COLO668 (cell line): Measurements from ENCODE around the gene NCLN.
"Not testable (repeated sequence)": the region's sequence is repeated elsewhere in the genome, so short reads cannot be mapped to it uniquely, and the experiment has no call there.

ENCODE experiments used
- DNase-seq: peaks from one replicate; lab custom pipeline; 2025; ENCODE audit not compliant: unreplicated experiment; lab: John Stamatoyannopoulos, UW

The NCLN gene

DNA sequence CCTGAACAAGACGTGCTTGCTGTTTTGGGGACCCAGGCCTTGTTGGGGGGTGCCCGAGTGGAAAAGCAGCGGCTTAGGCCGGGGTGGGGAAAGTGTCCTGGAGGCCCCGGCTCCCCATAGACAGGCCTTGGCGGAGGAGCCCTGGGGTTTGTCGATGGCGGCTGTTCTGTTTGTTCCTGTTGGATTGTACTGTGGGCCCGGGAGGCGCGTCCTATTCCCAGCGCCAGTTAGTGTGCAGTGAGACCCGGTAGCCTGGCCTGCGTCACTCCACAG, 11.1 kb downstream of the NCLN start:
- no peak for DNase-seq

DNA sequence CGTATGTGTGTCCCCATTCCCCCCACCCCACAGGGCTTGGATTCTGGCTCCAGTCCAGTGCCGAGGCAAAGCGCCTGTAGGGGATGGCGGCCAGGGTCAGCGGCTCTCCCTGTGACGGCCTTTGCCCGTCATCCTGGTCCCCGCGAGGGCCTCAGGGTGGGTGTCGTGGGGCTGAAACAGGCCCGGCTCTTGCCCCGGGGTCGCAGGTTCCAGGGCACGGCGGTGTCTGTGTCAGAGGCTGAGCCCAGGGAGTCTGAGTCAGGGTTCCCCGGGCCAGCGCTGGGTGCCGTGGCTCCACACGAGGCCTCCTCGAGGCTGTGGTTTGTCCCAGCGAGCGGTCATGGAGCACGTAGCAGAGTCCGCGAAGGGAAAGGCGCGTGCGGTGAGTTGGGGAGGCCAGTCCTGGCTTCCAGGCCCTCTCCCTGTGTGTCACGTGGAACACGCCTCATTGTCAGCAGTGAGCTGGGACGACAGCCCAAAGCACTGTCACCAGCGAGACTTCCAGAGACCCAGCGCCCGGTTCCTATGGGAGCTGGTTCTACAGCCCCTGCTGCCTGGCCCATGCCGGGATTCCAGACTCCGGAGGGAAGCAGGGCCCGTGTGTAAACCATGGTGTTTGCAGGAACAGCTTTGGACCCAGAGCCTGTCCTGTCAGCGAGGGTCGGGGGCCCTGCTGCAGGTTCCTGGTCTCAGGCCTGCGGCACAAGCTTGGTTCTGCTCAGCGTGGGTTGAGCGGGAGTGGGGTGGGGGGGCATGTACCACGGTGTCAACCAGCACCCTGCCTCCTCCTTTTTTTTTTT, 13.4 kb downstream of the NCLN start:
- no peak for DNase-seq

DNA sequence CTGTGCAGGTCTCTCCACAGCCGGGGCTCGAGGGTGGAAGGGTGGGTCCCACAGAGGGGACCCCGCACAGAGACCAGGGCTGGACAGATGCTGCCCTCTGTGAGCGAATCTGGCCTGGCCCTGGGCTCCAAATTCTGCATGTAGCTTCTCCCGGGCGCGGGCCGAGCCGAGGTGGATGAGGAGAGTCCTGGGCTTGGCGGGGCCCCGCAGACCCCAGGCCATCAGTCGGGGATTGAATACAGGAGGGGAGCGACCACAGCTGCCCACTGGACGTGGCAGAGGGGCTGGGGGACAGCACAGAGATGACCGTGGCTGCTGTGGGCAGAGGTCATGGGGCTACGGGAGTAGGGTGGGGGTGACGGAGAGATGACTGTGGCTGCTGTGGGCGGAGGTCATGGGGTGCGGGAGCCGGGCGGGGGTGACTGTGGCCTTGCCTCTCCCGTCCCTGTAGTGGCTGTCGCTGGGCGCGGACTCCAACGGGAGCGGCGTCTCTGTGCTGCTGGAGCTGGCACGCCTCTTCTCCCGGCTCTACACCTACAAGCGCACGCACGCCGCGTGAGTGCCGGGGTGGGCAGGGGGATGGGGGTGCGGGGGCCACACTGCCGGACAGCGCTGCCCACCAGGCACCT, 15.5 kb downstream of the NCLN start:
- no peak for DNase-seq

DNA sequence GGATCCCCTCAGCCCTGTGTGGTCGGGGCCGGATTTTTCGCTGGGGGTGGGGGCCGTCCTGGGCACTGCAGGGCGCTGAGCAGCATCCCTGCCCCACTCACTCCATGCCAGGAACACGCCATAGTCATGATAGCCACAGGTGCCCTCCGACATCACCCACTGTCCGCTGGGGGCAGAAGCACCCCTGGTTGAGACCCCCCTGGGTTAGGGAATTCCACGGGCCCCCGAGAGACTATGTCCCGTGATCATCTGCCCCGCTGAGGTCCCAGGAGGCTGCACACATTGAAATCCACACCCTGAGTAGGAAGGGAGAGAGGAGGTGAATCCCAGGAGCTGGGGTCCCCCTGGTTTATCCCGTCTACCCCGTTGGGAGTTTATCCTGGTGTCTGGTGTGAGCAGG, 16.2 kb downstream of the NCLN start:
- no peak for DNase-seq

DNA sequence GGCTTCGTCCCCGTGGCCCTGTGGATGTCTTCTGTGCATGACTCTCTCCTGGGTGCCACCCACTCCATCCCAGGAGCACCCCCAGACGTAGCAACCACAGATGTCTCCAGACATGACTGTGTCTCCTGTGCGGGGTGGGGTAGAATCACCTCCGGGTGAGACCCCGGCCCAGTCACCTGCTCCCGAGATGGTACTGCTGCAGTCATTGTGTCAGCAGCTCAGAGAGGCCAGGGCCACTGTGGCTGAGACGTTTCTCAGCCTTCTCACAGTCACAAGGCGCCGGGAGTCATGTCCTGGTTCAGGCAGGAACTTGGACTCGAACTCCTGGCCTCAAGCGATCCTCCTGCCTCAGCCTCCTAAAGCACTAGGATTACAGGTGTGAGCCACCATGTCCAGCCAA, 16.6 kb downstream of the NCLN start:
- no peak for DNase-seq

DNA sequence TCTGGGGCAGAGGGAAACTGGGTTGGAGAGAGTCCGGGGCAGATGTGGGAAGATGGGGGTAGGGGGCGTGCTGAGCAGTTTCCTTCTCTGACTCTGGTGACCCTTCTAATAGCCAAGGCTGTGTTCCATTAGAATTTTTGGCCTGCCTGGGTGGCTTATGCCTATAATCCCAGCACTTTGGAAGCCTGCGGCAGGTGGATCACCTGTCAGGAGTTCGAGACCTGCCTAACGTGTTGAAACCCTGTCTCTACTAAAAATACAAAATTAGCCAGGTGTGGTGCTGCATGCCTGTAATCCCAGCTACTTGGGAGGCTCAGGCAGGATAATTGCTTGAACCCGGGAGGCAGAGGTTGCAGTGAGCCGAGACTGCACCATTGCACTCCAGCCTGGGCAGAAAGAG, 17.2 kb downstream of the NCLN start:
- DNase-seq = not testable (repeated sequence)

DNA sequence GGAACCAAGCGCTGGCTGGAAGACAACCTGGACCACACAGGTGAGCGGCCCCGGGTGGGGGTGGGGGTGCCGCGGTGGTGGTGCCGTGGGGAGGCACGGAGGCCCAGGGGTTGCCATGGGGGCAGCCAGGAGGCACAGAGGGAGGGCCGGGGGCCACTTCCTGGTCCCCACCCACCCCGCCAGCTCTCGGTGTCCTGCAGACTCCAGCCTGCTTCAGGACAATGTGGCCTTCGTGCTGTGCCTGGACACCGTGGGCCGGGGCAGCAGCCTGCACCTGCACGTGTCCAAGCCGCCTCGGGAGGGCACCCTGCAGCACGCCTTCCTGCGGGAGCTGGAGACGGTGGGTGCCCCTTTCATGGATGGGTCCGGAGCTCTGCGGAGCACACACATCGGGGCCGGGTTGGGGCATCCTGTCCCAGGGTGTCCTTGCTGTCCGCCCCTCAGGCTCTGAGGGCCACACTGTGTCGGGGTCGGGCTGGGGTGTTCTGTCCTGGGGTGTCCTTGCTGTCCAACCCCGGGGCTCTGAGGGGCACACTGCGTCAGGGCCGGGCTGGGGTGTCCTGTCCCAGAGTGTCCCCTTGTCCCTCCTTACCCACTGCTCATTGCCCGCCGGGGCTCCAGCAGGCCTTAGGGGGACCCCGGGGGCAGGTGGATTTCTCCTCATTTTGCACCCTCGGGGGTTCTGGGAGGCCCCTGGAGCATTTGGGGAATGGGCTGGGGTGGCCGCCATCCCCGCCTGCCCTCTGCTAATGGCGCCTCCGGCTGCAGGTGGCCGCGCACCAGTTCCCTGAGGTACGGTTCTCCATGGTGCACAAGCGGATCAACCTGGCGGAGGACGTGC, 18.3 kb downstream of the NCLN start:
- no peak for DNase-seq

DNA sequence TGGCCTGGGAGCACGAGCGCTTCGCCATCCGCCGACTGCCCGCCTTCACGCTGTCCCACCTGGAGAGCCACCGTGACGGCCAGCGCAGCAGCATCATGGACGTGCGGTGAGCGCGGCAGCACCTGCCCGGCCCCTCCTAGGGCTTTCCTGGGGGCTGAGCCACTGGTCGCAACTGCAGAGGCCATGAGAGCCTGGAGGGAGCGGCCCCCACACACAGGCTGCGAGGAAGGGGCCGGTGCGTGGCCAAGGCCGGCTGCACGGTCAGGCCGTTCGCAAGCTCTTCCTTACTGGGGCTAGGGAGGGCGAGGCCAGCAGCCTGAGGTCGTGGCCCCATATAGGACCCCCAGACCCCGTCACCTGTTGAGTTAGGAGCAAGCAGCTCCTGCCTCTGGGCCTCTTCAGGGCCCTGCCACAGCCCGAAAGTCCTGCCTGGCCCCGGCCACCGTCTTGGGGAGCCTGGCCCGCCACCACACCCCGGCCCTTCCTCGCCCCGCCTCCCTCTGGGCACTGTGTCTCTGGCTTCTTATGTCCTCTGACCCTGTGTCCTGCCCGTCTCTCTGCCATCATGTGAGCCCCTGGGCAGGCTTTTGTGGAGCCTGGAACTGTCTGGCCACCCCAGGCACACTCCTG, 19.0 kb downstream of the NCLN start:
- DNase-seq = no peak

DNA sequence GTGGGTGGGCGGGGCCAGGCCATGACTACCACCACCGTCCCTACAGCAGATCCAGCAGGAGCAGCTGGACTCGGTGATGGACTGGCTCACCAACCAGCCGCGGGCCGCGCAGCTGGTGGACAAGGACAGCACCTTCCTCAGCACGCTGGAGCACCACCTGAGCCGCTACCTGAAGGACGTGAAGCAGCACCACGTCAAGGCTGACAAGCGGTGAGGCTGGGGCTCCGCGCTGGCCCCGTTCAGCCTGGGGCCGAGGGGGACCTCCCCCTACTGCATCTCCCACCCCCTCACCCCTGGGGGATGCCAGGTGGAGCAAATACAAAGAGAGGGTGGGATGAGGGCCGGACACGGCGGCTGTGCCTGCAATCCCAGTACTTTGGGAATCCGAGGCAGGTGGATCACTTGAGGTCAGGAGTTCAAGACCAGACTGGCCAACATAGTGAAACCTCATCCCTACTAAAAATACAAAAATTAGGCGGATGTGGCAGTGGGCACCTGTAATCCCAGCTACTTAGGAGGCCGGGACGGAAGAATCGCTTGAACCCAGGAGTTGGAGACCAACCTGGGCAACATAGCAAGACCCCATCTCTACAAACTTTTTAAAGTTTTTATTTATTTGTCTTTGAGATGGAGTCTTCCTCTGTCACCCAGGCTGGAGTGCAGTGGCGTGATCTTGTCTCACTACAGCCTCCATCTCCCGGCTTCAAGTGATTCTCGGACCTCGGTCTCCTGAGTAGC, 20.7 kb downstream of the NCLN start:
- no peak for DNase-seq

DNA sequence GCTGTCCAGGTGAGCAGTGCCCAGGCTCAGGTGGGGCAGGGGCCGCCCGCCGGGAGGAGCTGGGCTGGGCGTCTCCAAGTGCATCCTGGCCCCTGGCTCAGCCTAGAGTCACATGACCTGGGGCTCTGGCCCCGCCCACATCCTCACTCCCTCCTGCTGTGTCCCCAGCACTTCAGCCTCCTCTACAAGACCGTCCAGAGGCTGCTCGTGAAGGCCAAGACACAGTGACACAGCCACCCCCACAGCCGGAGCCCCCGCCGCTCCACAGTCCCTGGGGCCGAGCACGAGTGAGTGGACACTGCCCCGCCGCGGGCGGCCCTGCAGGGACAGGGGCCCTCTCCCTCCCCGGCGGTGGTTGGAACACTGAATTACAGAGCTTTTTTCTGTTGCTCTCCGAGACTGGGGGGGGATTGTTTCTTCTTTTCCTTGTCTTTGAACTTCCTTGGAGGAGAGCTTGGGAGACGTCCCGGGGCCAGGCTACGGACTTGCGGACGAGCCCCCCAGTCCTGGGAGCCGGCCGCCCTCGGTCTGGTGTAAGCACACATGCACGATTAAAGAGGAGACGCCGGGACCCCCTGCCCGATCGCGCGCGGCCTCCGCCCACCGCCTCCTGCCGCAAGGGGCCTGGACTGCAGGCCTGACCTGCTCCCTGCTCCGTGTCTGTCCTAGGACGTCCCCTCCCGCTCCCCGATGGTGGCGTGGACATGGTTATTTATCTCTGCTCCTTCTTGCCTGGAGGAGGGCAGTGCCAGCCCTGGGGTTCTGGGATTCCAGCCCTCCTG, 21.9 kb downstream of the NCLN start:
- no peak for DNase-seq

DNA sequence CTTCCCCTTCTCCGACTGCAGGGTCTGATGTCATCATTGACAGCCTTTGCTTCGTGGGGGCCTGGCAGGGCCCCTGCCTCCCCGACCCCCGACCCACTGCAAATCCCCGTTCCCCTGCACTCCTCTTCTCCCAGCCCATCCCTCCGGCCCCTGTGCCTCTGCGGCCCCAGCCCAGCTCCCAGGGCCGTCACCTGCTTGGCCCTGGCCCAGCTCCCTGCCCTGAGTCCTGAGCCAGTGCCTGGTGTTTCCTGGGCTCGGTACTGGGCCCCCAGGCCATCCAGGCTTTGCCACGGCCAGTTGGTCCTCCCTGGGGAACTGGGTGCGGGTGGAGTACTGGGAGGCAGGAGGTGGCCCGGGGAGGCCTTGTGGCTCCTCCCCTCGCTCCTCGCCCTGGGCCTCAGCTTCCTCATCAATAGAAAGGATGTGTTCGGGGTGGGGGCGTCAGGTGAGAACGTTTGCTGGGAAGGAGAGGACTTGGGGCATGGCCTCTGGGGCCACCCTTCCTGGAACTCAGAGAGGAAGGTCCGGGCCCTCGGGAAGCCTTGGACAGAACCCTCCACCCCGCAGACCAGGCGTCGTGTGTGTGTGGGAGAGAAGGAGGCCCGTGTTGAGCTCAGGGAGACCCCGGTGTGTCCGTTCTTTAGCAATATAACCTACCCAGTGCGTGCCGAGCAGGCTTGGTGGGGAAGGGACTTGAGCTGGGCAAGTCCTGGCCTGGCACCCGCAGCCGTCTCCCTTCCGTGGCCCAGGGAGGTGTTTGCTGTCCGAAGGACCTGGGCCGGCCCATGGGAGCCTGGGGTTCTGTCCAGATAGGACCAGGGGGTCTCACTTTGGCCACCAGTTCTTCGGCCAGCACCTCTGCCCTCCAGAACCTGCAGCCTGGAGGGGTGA, 22.8 kb downstream of the NCLN start:
- no peak for DNase-seq

DNA sequence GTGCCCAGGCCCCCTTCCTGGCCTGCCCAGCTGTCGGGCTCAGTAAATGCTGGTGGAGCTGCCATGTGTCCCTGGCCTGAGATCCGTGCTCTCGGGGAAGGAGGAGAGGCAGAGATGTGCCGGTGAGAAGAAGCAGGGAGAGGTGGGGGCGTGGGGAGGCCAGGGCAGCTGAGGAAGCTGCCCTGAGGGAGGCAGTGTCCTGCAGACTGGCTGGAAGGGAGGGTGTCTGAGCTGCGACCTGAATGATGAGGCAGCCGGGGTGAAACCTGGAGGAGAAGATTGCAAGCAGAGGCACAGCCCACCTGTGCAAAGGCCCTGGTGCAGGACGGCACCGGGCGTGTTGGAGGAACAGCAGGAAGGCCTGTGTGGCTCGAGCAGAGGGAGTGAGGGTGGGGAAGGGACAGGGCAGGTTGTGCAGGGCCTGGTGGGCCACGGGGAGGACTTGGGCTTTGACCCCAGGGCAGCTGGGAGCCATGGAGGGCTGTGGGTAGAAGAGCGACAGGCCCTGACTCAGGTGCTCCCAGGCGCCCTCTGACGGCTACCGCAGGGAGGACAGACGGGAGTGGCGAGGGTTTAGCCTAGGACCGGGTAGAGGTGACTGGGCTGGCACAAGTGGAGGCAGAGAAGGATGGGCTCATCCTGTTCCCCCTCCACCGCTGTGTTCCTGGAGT, 24.8 kb downstream of the NCLN start:
- peak; percentile 45 for DNase-seq

DNA sequence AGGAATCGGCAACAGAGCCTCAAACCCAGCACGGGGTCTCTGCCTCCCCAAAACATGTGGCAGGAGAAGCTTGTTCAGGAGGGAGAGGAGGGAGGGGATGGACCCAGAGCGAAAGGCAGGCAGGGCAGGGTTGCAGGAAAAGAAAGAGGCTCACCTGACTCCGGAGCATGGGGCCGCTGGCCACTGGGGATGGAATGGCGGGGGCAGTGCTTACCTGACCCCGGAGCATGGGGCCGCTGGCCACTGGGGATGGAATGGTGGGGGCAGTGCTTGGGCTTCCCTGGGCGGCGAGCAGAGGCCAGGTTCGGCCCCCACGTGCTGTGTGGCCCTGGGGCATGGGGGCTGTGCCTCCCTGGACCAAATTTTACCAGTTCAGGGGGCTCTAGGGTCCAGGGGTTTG, 25.5 kb downstream of the NCLN start:
- no peak for DNase-seq

DNA sequence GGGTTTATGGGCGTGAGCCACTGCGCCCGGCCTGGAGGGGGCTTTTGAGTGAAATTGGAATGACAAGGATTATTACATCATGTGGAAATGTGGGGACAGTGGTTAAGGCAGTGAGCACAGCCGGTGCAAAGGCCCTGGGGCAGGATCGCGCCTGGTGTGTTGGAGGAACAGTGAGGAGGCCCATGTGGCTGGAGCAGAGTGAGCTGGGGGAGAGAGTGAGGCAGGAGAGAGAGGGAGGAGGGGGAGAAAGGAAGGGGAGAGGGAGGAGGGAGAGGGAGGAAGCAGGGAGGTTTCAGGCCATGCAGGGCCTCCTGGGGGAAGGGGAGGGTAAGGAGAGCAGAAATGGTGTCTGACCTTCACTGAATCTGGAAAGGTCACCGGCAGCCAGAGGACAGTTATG, 27.4 kb downstream of the NCLN start:
- DNase-seq = no peak

DNA sequence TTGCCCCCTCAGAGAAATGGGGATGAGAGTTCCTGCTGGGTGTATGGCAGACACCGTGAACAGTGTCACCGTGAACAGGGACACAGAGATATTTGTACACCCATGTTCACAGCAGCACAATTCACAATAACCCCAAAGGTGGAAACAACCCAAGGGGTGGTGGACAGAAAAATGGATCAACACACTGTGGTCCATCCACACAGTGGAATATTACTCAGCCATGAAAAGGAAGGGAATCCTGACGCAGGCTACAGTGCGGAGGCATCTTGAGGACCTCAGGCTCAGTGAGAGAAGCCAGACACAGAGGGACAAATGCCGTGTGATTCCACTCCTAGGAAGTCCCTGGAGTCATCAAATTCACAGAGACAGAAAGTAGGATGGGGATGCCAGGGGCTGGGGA, 31.1 kb downstream of the NCLN start:
- no peak for DNase-seq

DNA sequence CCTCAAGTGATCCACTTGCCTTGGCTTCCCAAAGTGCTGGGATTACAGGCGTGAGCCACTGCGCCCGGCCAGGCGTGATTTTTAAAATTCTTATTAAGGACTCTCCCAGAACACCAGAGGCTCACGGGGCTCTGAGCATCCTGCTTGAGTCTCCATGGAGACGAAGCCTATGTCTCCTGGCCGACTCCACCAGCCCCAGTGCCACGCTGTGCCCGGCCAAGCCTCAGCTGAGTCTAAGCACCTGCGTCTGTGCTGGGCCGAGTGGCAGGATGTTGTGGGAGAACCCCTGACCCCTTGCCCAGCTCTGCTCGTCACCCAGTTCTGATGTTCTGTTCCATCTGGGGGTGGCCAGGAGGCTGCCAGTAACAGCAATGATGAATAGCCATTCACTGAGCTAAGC, 34.8 kb downstream of the NCLN start:
- no peak for DNase-seq

DNA sequence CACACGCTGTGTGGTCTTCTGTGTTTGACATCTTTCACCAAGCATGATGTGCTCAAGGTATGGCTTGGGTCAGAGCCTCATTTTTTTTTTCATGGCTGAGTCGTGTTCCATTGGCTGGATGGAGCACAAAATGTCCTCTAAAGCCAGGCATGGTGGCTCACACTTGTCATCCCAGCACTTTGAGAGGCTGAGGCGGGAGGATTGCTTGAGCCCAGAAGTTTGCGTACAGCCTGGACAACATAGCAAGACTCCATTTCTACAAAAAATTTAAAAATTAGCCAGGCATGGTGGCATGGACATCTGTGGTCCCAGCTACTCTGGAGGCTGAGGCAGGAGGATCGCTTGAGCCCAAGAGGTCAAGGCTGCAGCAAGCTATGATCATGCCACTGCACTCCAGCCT, 35.8 kb downstream of the NCLN start:
- not testable (repeated sequence) for DNase-seq

DNA sequence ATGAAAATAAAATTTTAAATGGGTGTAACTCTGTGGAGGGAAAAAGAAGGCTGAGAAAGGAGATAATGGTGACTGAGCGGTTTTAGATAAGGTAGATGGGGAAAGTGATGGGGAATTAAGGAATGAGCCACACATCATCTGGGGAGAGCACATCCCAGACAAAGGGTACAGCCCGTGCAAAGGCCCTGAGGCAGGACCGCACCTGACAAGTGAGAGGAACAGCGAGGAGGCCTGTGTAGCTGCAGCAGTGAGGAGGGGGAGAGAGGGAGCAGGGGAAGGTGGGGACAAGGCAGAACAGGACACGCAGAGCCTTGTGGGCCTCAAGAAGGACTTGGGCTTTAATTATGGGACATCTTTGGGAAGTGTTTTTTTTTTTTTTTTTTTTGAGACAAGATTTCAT, 37.0 kb downstream of the NCLN start:
- no peak for DNase-seq
